HG03378 (cell line): ENCODE data around the gene PXMP4.

Experiments
- ATAC-seq: cut with Tn5 transposase; IDR thresholded peaks from one replicate; pipeline ENCODE4 v1.9.1; 2021; ENCODE audit warnings: mild to moderate bottlenecking, moderate library complexity; ENCODE audit not compliant: unreplicated experiment

PXMP4 gene

GRCh38 chr20:33671573-33672288 lies 48.4 kb downstream of the PXMP4 start:
- no peak for ATAC-seq

DNA sequence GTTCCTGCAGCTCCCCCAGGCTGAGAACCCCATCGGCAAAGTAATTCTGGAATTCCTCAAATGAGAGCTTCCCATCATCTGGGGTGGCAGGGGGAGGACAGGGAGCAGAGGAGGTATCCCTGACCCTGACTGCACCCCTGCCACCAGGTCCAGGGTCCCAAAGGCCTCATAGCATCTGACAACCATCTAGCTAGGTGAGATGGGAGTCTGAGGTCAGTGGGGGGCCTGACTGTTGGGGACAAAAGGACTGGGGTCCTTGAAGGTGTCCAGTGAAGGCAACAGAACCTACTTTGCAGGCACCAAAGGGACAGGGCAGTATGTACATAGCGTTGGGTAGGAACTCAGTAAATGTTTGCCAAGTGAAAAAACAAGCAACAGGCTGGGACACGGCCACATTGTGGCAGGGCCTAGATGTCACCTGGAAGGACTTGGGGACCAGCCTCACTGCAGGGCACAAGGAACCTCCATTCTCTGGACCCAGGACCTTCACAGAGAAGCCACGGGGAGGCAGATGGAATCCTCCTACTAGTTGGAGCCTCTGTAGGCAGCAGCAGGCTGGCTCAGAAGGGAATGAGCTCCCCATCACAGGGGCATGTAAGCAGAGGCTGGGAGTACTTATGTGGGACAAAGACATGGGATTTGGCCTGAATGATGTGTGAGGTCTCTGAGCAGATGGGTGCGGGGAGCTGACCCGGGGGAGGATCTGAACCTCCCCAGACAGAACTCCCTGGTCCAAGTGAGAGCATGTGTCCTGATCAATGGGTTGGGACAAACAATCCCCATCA lies 49.2 kb downstream of the PXMP4 start:
- no peak for ATAC-seq

DNA sequence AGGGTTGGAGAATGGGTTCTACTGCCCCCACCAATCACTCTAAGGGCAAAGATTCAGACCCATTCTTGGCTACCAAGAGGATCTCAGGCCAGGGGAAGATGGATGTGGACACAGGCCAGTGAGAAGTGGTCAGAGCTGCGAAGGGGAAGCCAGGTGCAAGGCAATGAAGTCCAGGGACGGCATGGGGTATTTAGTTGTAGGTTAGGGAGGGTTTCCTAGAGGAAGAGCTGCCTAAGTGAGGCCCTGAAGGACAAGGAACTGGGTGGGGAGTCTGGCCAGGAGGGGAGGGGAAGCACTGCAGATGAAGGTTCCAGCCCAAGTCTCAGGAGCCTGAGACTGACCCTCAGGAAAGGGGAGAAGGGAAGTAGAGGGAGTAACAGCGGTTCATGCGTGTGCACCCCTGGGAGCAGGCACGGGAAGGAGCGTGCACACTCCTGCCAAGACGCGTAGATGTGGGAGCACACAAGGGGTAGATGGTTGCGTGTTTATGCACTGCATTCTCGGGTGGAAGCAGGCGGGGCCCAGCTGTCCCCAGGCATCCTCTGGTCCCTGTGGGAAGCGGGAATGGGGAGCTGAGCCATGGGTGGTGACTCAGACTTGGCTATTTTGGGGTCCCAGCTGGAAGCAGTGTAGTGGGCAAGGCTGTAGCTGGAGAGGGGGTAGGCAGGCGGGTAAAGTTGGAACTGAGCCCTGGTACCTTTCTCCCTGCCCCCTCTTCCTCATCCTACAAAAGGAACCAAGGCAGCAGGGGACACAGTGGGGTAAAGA lies 50.1 kb downstream of the PXMP4 start:
- no peak for ATAC-seq

DNA sequence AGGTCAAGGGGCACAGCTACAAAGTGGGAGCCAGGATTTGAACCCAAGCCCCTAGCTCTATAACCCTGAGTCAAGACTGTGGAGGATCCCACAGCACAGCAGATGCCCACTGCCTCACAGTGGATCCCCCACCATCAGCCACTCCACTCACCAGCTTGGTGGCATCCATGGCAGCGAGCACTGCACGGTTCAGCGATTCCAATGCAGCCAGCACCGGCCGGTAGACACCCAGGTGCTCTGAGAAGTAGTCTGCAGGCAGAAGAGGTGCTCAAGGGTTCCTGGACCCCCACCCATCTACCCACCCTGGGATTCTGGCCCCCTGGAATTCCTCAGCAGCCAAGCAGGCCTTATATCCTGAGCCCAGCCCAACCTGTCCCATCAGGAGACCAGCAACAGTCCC lies 50.9 kb downstream of the PXMP4 start:
- no peak for ATAC-seq

GRCh38 chr20:33668466-33669155 lies 51.5 kb downstream of the PXMP4 start:
- ATAC-seq, result no peak

DNA sequence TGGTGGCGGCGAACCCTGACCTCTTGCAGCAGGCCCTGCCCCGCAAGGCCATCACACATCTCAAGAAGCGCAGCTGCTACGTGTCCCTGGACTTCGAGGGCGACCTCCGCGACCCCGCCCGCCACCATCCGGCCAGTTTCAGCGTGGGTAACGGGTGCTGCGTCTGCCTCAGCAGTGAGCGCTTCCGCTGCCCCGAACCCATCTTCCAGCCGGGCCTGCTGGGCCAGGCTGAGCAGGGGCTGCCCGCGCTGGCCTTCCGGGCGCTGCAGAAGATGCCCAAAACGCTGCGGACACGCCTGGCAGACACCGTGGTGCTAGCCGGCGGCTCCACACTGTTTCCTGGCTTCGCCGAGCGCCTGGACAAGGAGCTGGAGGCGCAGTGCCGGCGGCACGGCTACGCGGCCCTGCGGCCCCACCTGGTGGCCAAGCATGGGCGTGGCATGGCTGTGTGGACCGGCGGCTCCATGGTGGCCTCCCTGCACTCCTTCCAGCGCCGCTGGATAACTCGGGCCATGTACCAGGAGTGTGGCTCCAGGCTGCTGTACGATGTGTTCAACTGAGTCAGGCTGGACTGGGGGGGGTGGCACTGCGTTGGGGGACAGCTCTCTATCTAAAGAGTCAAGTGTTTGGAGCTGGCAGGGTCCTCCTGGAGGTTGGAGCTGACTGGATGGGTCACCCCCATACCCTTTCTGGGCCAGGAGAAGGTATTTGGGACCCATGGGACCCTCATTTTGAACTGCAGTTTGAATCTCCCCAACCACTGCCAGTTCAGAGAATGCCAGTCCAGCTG lies 52.2 kb downstream of the PXMP4 start:
- ATAC-seq, result no peak

DNA sequence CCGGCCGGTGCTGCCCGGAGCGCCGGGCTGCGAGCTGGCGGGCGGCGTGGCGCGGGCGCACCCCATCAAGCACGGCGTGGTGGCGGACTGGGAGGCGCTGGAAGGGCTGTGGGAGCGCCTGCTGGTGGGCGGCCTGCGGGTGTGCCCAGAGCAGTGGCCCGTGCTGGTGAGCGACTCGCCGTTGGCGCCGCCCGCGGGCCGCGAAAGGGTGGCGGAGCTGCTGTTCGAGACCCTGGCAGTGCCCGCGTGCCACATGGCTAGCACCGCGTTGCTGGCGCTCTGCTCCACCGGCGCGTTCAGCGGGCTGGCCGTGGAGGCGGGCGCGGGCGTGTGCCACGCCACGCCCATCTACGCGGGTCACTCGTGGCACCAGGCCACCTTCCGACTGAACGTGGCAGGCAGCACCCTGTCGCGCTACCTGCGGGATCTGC lies 52.9 kb downstream of the PXMP4 start:
- no peak for ATAC-seq

DNA sequence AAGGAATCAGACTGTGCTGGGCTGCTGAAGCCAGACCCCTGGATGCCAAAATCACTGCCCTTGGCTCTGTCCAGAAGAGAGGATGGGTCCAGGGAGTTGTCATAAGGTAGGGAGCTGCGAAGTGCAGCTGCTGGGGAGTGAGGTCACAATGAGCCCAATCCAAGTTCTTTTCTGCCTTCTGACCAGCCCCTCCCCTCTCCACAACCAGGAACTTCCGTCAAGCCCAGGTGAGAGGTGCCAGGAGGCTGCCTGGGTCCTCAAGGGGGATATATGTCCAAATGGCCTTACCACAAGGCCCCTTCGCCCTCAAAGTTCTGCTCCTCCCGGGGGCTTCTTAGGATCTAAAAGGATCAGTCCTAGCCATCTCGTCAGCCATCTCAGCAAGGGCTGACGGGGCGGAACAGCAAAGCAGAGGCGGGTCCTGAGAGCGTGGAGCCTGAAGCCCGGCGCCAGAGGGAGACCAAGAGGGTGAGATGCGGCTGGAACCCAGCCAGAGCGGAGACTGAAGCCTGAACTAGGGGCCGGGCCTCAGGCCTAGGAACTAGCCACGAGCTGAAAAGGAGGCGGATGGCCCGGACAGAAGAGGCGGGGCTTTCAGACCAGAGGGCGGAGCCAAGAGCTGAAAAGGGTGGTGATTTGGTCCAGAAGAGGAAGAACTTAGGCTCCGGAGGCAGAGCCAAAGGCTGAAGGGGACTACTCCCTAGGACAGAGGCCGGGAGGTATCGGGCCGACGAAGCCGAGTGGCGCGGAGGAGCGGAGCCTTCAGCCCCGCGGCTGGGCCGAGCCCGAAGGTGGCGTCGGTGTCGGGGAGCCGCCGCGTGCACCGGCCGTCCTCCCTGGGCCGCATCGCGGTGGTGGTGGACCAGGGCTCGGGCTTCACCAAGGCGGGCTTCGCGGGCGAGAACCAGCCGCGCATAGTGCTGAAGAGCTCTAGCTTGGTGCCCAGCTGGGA lies 53.5 kb downstream of the PXMP4 start, which contains the start of gene ACTL10:
Gene ACTL10, plus strand, starts transcription at position 651 of the 952 bp plus-strand sequence. CDS start 555 bp downstream, outside the sequence.
- peak; percentile 57 for ATAC-seq

DNA sequence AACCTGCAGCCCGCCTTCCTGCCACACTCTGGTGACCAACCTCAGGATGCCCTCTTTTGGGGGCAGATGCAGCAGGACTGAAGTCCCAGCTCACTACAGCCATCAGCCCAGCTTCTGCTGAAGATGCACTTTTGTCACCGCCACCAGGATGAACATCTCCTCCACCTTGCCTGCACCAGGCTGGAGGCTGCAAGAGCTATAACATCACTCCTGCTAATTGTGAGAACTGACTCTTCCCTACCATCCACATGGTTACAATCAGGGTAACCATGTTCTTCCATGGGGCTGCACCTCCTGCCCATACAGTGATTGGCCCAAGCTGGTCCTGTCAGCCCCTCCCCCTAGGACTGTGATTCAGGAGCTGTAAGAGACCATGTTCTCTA lies 55.4 kb downstream of the PXMP4 start:
- ATAC-seq, result no peak

DNA sequence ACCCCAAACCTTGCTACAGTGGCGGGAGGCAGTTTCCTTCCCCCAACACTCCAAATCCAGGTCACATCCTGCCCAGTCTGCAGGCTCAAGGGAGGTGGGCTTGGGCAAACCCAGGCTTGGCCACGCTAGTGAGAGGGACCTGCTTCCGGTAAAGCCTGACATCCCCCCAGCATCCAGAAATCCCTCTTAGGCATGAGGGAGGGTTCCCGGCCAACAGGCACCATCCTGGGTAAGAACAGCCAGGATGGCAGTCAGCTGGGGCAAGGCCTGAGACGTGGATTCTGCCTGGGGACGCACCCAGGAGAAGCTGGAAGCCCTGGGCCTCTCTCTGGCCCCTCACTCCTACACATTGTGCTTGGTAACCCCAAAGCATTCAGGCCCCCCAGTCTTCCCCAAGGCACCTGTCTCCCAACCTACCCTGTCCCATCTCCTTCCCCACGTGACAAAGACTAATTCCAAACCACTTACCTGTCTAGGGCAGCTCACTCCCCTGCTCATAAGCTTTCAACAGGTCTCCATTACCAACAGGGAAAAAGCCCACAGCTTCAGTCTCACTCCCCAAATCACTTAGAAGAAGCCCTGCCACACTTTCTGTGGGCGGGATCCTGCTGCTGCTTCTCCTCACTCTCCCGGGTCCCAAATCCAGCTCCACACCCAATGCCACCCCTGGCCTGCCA lies 55.9 kb downstream of the PXMP4 start:
- no peak for ATAC-seq

DNA sequence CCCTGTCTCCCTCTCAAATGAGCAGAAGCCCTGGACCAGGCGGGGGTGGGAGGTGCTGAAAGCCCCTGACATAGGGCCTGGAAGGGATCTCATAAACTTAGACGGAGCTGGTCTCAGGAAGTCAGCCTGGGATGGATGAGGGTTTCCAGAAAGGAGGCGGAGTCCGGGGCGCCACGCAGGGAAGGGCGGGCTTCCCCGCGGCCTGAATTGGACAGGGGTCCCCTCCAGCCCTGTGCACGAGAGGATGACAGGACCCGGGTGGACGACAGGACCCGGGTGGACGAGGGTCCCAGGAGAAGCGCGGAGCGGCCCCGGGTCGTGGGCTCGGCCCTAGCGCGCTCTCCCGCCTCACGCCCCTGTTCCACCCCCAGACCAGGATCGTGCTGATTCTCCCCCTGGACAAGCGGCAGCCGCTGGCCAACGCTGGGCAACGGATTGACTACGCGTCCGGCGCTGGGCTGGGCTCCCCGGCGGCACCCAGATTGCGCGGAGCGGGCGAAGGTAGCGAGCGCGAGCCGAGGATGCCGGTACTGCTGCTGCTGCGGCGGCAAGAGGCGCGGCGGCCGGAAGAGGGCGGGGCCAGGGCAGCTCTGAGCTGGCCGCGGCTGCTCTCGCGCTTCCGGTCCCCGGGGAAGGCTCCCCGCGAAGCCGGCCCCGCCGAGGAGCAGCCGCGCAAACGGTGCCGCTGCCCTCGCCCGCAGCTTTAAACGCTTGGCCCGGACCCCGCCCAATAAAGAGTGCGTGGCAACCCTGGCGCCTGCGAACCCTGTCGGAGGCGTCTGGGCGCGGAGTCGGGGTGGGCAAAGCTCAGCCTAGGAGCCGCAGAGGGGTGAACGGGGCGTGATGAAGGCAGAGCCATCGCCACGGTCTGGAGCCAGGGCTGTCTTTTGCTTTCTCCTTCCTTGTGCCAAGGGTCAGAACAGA lies 56.7 kb downstream of the PXMP4 start:
- no peak for ATAC-seq

- no peak for ATAC-seq
Observed at GRCh38 chr20:33662172-33662571, 57.9 kb downstream of the PXMP4 start, which contains the start of gene C20orf144. C20orf144 (plus strand) TSS chr20:33662327; CDS start chr20:33662346, 19 bp downstream.

DNA sequence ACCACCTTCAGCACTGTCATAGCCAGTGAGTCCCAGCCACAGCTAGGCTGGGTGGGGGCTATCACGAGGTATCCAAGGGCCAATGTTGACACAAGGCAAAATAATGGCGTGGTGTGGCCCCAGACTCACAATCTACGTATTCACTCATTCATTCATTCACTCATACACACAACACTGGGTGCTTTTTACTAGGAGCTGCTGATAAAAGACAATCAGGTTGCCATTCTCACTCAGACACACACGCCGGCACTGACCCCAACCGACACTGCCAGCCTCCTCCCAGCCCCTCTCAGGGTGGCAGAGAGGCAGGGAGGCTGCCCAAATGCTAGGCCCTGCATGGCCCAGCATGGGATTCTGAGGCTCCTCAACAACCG lies 59.4 kb downstream of the PXMP4 start:
- ATAC-seq, result no peak

- no peak for ATAC-seq
Observed at GRCh38 chr20:33660035-33660684, 60.0 kb downstream of the PXMP4 start.

GRCh38 chr20:33659341-33660034 lies 60.6 kb downstream of the PXMP4 start:
- no peak for ATAC-seq

DNA sequence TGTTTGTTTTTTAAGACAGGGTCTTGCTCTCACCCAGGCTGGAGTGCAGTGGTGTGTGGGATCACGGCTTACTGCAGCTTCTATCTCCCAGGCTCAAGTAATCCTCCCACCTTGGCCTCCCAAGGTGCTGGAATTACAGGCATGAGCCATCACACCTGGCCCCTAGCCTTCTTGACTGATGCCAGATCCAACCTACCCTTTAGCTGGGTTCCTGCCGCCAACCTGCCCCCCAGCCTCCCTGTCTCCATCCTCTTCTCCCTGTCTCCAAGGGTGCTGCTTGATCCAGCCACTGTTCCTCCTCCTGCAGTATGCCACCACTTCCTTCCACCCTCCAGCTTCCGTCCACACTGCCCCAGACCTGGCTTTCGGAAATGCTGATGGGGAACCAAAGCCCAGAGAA lies 61.2 kb downstream of the PXMP4 start:
- no peak for ATAC-seq
